Large intestine (tissue), 3 donors: ENCODE data around the gene CINP. TPM values are rescaled to one million over a fixed set of nuclear protein-coding genes. Genes with fewer than 3 reads are reported as not detected.
"Not testable (repeated sequence)": the region's sequence is repeated elsewhere in the genome, so short reads cannot be mapped to it uniquely, and the experiment has no call there.

ENCODE experiments used
- DNase-seq, 2 donors: peaks; one replicate each; pipeline versions ENCODE4 v3.0.0 to v3.0.0-alpha.2; 2013
- H3K27ac ChIP-seq: one replicate; pipeline ENCODE4 v1.5.1; 2013; ENCODE audit warnings: low read length
- H3K27me3 ChIP-seq: 2 replicates; pipeline ENCODE4 v1.6.1; 2013; ENCODE audit warnings: low read length; ENCODE audit not compliant: control insufficient read depth, insufficient read depth
- H3K36me3 ChIP-seq: 2 replicates; pipeline ENCODE4 v1.6.1; 2013; ENCODE audit warnings: low read length; ENCODE audit not compliant: control insufficient read depth, insufficient read depth
- H3K4me1 ChIP-seq: one replicate; pipeline ENCODE4 v1.6.1; 2013; ENCODE audit warnings: low read length; ENCODE audit not compliant: control insufficient read depth, insufficient read depth
- H3K4me3 ChIP-seq: one replicate; pipeline ENCODE4 v1.5.1; 2013; ENCODE audit warnings: low read length
- H3K9me3 ChIP-seq: one replicate; pipeline ENCODE4 v1.6.1; 2013; ENCODE audit warnings: mild to moderate bottlenecking, low read depth, low read length, moderate library complexity; ENCODE audit not compliant: control insufficient read depth
- WGBS: methylation state at CpG from one replicate; pipeline ENCODE4 v1.1.5; 2013; ENCODE audit warnings: low lambda C conversion rate; ENCODE audit not compliant: insufficient coverage; 5-methylcytosine and 5-hydroxymethylcytosine counted together
- polyA plus RNA-seq: library from polyadenylated mRNA; unstranded; fragments of 120-200 nt; gene quantifications from one replicate; pipeline ENCODE4 v1.2.1, GENCODE V29; 2013

The CINP gene
- polyA plus RNA-seq, 1 donor, result 33.4 TPM

- Histone ChIP-seq H3K9me3 (no peaks in the 10 kb centered on the region), H3K4me1 (peaks cover 17% of the 10 kb centered on the region), H3K27me3 (no peaks in the 10 kb centered on the region), H3K27ac (no peak overlapping the region), H3K4me3 (no peak overlapping the region), H3K36me3 (peaks cover 40% of the 10 kb centered on the region)
- DNase-seq, result no peak
- 83% methylated on average over 1 of the region's 2 CpGs for WGBS
Measured at GRCh38 chr14:102359341-102359740, 3.3 kb downstream of the CINP start.

- DNase-seq, result no peak
- no peak overlapping the region for H3K27ac ChIP-seq
- peaks cover 57% of the 10 kb centered on the region for H3K36me3 ChIP-seq
Measured at GRCh38 chr14:102356280-102356679, 6.4 kb downstream of the CINP start.

GRCh38 chr14:102353126-102353619 lies 9.5 kb downstream of the CINP start:
- no peak overlapping the region for H3K27ac ChIP-seq
- no peaks in the 10 kb centered on the region for H3K9me3 ChIP-seq
- peaks cover 66% of the 10 kb centered on the region for H3K36me3 ChIP-seq
- H3K4me1 ChIP-seq, result no peaks in the 10 kb centered on the region
- no CpG with 5 or more reads among the region's 8 CpGs for WGBS
- DNase-seq, result no peak
- no peaks in the 10 kb centered on the region for H3K27me3 ChIP-seq
- no peak overlapping the region for H3K4me3 ChIP-seq

More at GRCh38 chr14:102356280-102356679, 6.4 kb downstream of the CINP start:
- no peaks in the 10 kb centered on the region for H3K4me1 ChIP-seq
- WGBS, result 100% methylated on average over 1 of the region's 3 CpGs
- H3K27me3 ChIP-seq, result no peaks in the 10 kb centered on the region
- no peaks in the 10 kb centered on the region for H3K9me3 ChIP-seq
- H3K4me3 ChIP-seq, result no peak overlapping the region

GRCh38 chr14:102352213-102352612 lies 10.5 kb downstream of the CINP start:
- 80% methylated on average over 1 of the region's 4 CpGs for WGBS
- no peak overlapping the region for H3K27ac ChIP-seq
- H3K27me3 ChIP-seq, result no peaks in the 10 kb centered on the region
- no peak overlapping the region for H3K4me3 ChIP-seq
- H3K4me1 ChIP-seq, result no peaks in the 10 kb centered on the region
- no peak for DNase-seq
- no peaks in the 10 kb centered on the region for H3K9me3 ChIP-seq
- peaks cover 67% of the 10 kb centered on the region for H3K36me3 ChIP-seq

GRCh38 chr14:102351593-102351992 lies 11.1 kb downstream of the CINP start:
- H3K27ac ChIP-seq, H3K4me1 ChIP-seq, H3K4me3 ChIP-seq, H3K9me3 ChIP-seq, H3K27me3 ChIP-seq, DNase-seq: not testable (repeated sequence)
- WGBS, result no CpG with 5 or more reads among the region's 9 CpGs
- H3K36me3 ChIP-seq, result peaks cover 70% of the 10 kb centered on the region

DNA sequence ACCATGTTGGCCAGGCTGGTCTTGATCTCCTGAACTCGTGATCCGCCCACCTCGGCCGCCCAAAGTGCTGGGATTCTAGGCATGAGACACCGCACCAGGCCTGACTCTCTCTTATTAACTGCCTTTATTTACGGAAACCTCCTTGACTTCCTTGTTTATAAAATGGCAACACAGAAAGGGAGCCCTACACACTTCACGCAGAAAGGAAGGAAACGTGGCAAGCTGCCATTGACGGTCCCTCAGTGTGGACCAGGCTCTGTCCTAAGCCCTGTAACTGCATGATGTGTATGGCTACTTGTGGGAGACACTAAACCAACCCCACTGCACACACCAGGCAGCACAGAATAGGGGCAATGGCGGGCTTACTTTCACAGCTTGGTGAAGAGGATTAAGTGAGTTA lies 11.7 kb downstream of the CINP start:
- WGBS, result no CpG with 5 or more reads among the region's 10 CpGs
- Histone ChIP-seq H3K36me3 (peaks cover 68% of the 10 kb centered on the region), H3K27me3 (no peaks in the 10 kb centered on the region), H3K9me3 (no peaks in the 10 kb centered on the region), H3K4me1 (no peaks in the 10 kb centered on the region), H3K27ac (no peak overlapping the region), H3K4me3 (no peak overlapping the region)
- DNase-seq, result no peak

GRCh38 chr14:102348376-102348775 lies 14.3 kb downstream of the CINP start:
- peaks cover 65% of the 10 kb centered on the region for H3K36me3 ChIP-seq
- no peaks in the 10 kb centered on the region for H3K27me3 ChIP-seq
- no CpG with 5 or more reads among the region's 16 CpGs for WGBS

DNA sequence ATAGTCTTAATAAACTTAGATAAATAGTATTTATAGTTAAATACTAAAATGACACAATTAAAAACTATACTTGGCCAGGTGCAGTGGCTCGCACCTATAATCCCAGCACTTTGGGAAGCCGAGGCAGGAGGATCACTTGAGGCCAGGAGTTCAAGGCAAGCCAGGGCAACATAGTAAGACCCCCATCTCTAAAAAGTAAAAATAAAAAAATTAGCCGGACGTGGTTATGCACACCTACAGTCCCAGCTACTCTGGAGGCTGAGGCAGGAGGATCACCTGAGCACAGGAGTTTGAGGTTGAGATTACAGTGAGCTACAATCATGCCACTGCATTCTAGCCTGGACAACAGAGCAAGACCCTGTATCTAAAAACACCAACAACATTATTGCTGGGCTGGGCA lies 16.0 kb downstream of the CINP start:
- WGBS, result no CpG with 5 or more reads among the region's 4 CpGs
- peaks cover 65% of the 10 kb centered on the region for H3K36me3 ChIP-seq
- DNase-seq, result no peak

More at GRCh38 chr14:102348376-102348775, 14.3 kb downstream of the CINP start:
- Histone ChIP-seq H3K4me3 (no peak overlapping the region), H3K9me3 (no peaks in the 10 kb centered on the region), H3K4me1 (no peaks in the 10 kb centered on the region), H3K27ac (no peak overlapping the region)
- no peak for DNase-seq

DNA sequence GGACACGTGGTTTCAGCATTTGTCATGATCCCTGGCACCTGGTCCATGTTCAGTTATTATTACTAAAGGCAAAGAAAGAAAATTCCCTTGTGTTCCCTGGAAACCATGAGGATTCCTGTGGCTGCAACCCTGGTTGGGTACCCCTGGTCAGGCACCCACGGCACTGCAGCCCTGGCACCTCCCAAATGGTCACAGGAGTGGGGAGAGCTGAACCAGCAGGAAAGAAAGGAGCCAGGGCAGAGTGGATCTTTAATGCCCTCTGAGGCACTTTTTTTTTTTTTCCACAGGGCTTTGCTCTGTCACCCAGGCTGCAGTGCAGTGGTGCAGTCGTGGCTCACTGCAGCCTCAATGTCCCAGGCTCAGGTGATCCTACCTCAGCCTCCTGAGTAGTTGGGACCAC lies 17.5 kb downstream of the CINP start:
- H3K9me3 ChIP-seq, result no peaks in the 10 kb centered on the region
- WGBS, result no CpG with 5 or more reads among the region's 3 CpGs
- no peak overlapping the region for H3K4me3 ChIP-seq
- H3K4me1 ChIP-seq, result no peaks in the 10 kb centered on the region
- H3K27ac ChIP-seq, result no peak overlapping the region
- H3K36me3 ChIP-seq, result peaks cover 70% of the 10 kb centered on the region
- no peaks in the 10 kb centered on the region for H3K27me3 ChIP-seq
- no peak for DNase-seq

More for the DNA sequence above, 16.0 kb downstream of the CINP start:
- Histone ChIP-seq H3K27ac (no peak overlapping the region), H3K4me1 (no peaks in the 10 kb centered on the region), H3K9me3 (no peaks in the 10 kb centered on the region), H3K4me3 (no peak overlapping the region), H3K27me3 (no peaks in the 10 kb centered on the region)

- H3K27me3 ChIP-seq, result no peaks in the 10 kb centered on the region
- no CpG with 5 or more reads among the region's 5 CpGs for WGBS
- peaks cover 67% of the 10 kb centered on the region for H3K36me3 ChIP-seq
- no peak for DNase-seq
- no peaks in the 10 kb centered on the region for H3K4me1 ChIP-seq
- no peaks in the 10 kb centered on the region for H3K9me3 ChIP-seq
- H3K27ac ChIP-seq, result no peak overlapping the region
- H3K4me3 ChIP-seq, result no peak overlapping the region
Measured at GRCh38 chr14:102344485-102344884, 18.2 kb downstream of the CINP start.

GRCh38 chr14:102344084-102344483 lies 18.6 kb downstream of the CINP start:
- no CpG with 5 or more reads among the region's 7 CpGs for WGBS
- no peak for DNase-seq
- peaks cover 67% of the 10 kb centered on the region for H3K36me3 ChIP-seq

More at GRCh38 chr14:102344084-102344483, 18.6 kb downstream of the CINP start:
- Histone ChIP-seq H3K27me3 (no peaks in the 10 kb centered on the region), H3K9me3 (no peaks in the 10 kb centered on the region), H3K27ac (no peak overlapping the region), H3K4me1 (no peaks in the 10 kb centered on the region), H3K4me3 (no peak overlapping the region)
